OCI-LY7 (cell line): ENCODE measurements around the gene CISTR. TPM values are rescaled to one million over a fixed set of nuclear protein-coding genes. Genes with fewer than 3 reads are reported as not detected.

Source experiments
- BruUV-seq: library from RNA; stranded (reverse); fragments of 400-500 nt; replicated peaks from 2 replicates; lab custom pipeline; 2021; lab: Mats Ljungman, UMichigan
- CTCF ChIA-PET: fragments of 300-600 bp; sonication (Branson Sonifier 250); formaldehyde crosslinking; loops from one replicate; lab custom pipeline; 2022; ENCODE audit warnings: antibody characterized with exemption; ENCODE audit not compliant: unreplicated experiment; lab: Charles Lee
- POLR2A ChIA-PET: fragments of 300-600 bp; sonication (Branson Sonifier 250); formaldehyde crosslinking; loops from one replicate; lab custom pipeline; 2022; ENCODE audit warnings: antibody characterized with exemption; lab: Charles Lee
- DNase-seq: peaks from one replicate; pipeline ENCODE4 v3.0.0-alpha.2; 2015; ENCODE audit warnings: low spot score
- H2AFZ ChIP-seq: fragments of 200-600 bp; sonication (generic), shearing (Covaris generic); 2 replicates; pipeline ENCODE4 v1.6.1; 2014; ENCODE audit warnings: mild to moderate bottlenecking, antibody characterized with exemption, low read length, moderate library complexity
- H3K27ac ChIP-seq: fragments of 200-600 bp; sonication (generic); 2 replicates; pipeline ENCODE4 v1.5.1; 2014; ENCODE audit warnings: mixed run types, low read depth, mild to moderate bottlenecking, moderate library complexity, low read length, inconsistent platforms; ENCODE audit not compliant: poor library complexity, severe bottlenecking
- H3K36me3 ChIP-seq: fragments of 200-600 bp; sonication (generic); 2 replicates; pipeline ENCODE4 v1.6.1; 2014; ENCODE audit warnings: mild to moderate bottlenecking, antibody characterized with exemption, low read length, moderate library complexity, mixed read lengths; ENCODE audit not compliant: insufficient read depth
- H3K4me1 ChIP-seq: fragments of 200-600 bp; sonication (generic); 2 replicates; pipeline ENCODE4 v1.5.1; 2014; ENCODE audit warnings: mild to moderate bottlenecking, low read length; ENCODE audit not compliant: insufficient read depth, poor library complexity, severe bottlenecking
- H3K4me2 ChIP-seq: fragments of 200-600 bp; sonication (generic); 2 replicates; pipeline ENCODE4 v1.6.1; 2014; ENCODE audit warnings: mild to moderate bottlenecking, low read length
- H3K4me3 ChIP-seq: fragments of 200-600 bp; sonication (generic); 2 replicates; pipeline ENCODE4 v1.5.1; 2014; ENCODE audit warnings: mild to moderate bottlenecking, low read depth, low read length; ENCODE audit not compliant: poor library complexity, severe bottlenecking
- H3K79me2 ChIP-seq: fragments of 200-600 bp; sonication (generic); 2 replicates; pipeline ENCODE4 v1.6.1; 2016; ENCODE audit warnings: low read depth, mild to moderate bottlenecking, low read length, moderate library complexity, mixed read lengths; ENCODE audit not compliant: insufficient read depth
- H3K9me2 ChIP-seq: fragments of 200-600 bp; sonication (generic); 2 replicates; pipeline ENCODE4 v1.6.1; 2016; ENCODE audit warnings: mild to moderate bottlenecking, low read length, mixed read lengths; ENCODE audit not compliant: insufficient read depth
- H3K9me3 ChIP-seq: fragments of 200-600 bp; sonication (generic); 2 replicates; pipeline ENCODE4 v1.6.1; 2014; ENCODE audit warnings: mild to moderate bottlenecking, mixed run types, low read length, mixed read lengths
- H4K20me1 ChIP-seq: fragments of 200-600 bp; sonication (generic); 2 replicates; pipeline ENCODE4 v1.6.1; 2014; ENCODE audit warnings: mild to moderate bottlenecking, antibody characterized with exemption, low read length, moderate library complexity, mixed read lengths; ENCODE audit not compliant: insufficient read depth
- EZH2phosphoT487 ChIP-seq: fragments of 200-600 bp; sonication (generic); IDR thresholded peaks from 2 replicates; pipeline ENCODE4 v1.6.1; 2018; ENCODE audit warnings: low read depth, borderline replicate concordance, mild to moderate bottlenecking, mixed run types, antibody characterized with exemption, low read length, moderate library complexity, mixed read lengths
- intact Hi-C: fragments of 100-400 bp; cut with micrococcal nuclease; formaldehyde crosslinking; loops from one replicate; pipeline ENCODE4 v1.10.0; 2022; ENCODE audit not compliant: unreplicated experiment
- total RNA-seq, 2 experiments: library from RNA; depleted of rRNA in 1 of 2; stranded (reverse); fragments of >200 nt in 1 of 2; shearing (Covaris generic) in 1 of 2; gene quantifications; 2 replicates each; pipeline ENCODE4 v1.2.3, GENCODE V29; 2014 to 2022
- TF ChIP-seq, protein P1 (sequence below): fragments of 200-600 bp; sonication (generic); conservative IDR thresholded peaks from 2 replicates; pipeline ENCODE4 v1.5.1; 2014; ENCODE audit warnings: mild to moderate bottlenecking, antibody characterized with exemption, low read length, moderate library complexity, mixed read lengths

Gene CISTR
- total RNA-seq, 2 experiments from 2014 or later, result 0.76 to 1.3 TPM

DNA sequence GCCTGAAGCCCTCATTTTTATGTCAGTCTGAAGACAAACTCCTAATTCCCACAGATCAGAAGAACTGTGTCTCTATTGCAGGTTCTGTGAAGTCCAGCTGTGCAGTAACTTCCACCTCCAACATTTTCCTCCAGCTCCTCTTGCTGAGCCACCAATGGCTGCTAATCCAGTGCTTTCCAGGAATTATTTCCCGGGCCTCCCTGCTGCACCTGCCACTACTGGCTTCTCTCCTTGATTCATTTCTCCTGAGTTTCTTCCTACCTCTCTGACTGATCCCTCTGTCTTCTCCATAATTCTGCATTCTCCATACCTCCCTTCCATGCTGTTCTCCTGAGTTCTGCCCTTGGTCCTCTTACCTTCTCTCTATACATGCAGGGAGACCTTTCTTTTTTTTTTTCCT is 45.7 kb downstream of the CISTR start:
- intact Hi-C loops, result loop anchor here (10.0 kb wide), 1 partner anchor 279 kb away; the partner anchor contains the start of gene HOXC10
- Histone ChIP-seq H3K27ac (no peak overlapping the region), H3K4me2 (no peak overlapping the region), H3K4me3 (no peak overlapping the region), H3K9me3 (no peaks in the 10 kb centered on the region), H2AFZ (no peak overlapping the region), H3K36me3 (no peaks in the 10 kb centered on the region), H4K20me1 (no peaks in the 10 kb centered on the region), H3K4me1 (no peaks in the 10 kb centered on the region), H3K9me2 (no peaks in the 10 kb centered on the region), H3K79me2 (no peaks in the 10 kb centered on the region)
- CTCF ChIA-PET, result no interaction called here
- POLR2A ChIA-PET, result no interaction called here
- no peak for DNase-seq
- TF ChIP-seq, protein P1, sequence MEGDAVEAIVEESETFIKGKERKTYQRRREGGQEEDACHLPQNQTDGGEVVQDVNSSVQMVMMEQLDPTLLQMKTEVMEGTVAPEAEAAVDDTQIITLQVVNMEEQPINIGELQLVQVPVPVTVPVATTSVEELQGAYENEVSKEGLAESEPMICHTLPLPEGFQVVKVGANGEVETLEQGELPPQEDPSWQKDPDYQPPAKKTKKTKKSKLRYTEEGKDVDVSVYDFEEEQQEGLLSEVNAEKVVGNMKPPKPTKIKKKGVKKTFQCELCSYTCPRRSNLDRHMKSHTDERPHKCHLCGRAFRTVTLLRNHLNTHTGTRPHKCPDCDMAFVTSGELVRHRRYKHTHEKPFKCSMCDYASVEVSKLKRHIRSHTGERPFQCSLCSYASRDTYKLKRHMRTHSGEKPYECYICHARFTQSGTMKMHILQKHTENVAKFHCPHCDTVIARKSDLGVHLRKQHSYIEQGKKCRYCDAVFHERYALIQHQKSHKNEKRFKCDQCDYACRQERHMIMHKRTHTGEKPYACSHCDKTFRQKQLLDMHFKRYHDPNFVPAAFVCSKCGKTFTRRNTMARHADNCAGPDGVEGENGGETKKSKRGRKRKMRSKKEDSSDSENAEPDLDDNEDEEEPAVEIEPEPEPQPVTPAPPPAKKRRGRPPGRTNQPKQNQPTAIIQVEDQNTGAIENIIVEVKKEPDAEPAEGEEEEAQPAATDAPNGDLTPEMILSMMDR, result no peak
- TF ChIP-seq EZH2phosphoT487, result no peak
- BruUV-seq, result no TSS peak

DNA sequence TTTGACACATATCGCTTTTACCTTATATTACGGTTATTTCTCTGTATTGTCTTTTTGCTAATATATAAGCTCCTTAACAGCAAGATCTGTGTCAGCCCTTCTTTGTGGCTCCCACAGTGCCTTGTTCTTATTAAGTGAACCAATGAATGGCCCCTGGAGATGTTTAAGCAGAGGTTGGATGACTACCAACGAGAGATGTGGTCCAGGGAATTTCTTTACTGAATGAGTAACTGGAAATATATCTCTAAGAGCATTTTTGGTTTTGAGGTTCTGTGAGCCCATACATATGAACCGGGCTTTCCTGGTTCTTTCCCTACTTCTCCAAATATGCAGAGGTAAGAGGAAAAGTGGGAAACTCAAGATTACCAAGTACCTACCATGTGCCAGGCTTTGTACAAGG is 48.0 kb downstream of the CISTR start:
- no peaks in the 10 kb centered on the region for H3K79me2 ChIP-seq
- no peaks in the 10 kb centered on the region for H3K4me1 ChIP-seq
- no peak overlapping the region for H3K27ac ChIP-seq
- intact Hi-C loops, result loop anchor here (10.0 kb wide), 1 partner anchor 281 kb away; the partner anchor contains the start of gene HOXC10
- no peaks in the 10 kb centered on the region for H3K9me2 ChIP-seq
- DNase-seq, result no peak
- H3K4me2 ChIP-seq, result no peak overlapping the region
- H3K9me3 ChIP-seq, result no peaks in the 10 kb centered on the region
- no peaks in the 10 kb centered on the region for H4K20me1 ChIP-seq
- H2AFZ ChIP-seq, result no peak overlapping the region
- CTCF ChIA-PET, result interaction anchor here (0.7 kb wide), 1 partner anchor 53 kb away, joined by 6 read pairs; no protein-coding TSS in a partner anchor
- BruUV-seq, result no TSS peak
- H3K4me3 ChIP-seq, result no peak overlapping the region
- TF ChIP-seq, protein P1, result no peak
- no peak for TF ChIP-seq EZH2phosphoT487
- POLR2A ChIA-PET, result interaction anchor here (0.7 kb wide), 2 partner anchors 43 to 202 kb away, joined by 3 to 4 read pairs; partner anchors contain the start of gene TARBP2
- no peaks in the 10 kb centered on the region for H3K36me3 ChIP-seq
